ENCODE measurements around the gene RAC2. TPM values are rescaled to one million over a fixed set of nuclear protein-coding genes. Genes with fewer than 3 reads are reported as not detected.

The RAC2 gene
- total RNA-seq, 1 donor from 2014 or later, result 3.0 TPM

DNA sequence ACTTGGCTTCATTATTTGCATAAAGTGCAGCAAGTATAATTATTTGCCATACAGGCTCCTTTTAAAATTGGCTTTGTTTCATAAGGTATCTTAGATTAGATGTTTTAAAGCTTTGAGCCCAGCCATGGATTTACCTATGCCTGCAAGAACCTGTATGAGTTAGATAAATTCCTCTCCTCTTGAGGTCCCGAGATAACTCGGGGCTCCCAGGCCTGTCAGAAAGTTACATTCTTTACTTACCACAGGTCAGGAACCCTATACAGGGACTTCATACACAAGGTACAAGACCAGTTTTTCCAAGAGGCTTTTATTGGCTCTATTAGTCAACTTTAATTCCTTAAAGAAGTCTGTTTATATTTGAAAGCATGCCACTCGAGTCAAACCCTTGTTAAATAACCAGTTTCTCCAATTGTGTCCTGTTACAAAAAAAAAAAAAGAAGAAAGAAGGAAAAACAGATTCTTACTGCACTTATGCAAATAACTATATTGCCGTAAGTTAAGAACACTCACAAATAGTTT is 53.7 kb downstream of the RAC2 start:
- no peak for DNase-seq (ENCODE audit: low read depth in 2 of 2)

DNA sequence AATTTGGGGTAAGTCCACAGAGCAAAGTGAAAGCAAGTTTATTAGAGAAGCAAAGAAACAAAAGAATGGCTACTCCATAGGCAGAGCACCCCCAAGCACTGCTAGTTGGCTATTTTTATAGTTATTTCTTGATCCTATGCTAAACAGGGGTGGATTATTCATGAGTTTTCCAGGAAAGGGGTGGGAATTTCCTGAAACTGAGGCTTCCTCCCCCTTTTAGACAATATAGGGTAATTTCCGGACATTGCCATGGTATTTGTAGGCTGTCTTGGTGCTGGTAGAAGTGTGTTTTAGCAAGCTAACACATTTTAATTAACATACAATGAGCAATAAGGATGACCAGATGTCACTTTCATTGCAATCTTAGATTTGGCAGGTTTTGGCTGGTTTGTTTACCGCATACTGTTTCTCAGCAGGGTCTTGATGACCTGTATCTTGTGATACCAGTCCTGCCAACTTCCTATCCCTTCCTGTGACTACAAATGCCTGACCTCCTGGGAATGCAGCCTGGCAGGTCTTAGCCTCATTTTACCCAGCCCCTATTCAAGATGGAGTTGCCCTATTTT is 55.1 kb downstream of the RAC2 start:
- DNase-seq (ENCODE audit: low read depth in 2 of 2), result peak; percentile 71 to 79

DNA sequence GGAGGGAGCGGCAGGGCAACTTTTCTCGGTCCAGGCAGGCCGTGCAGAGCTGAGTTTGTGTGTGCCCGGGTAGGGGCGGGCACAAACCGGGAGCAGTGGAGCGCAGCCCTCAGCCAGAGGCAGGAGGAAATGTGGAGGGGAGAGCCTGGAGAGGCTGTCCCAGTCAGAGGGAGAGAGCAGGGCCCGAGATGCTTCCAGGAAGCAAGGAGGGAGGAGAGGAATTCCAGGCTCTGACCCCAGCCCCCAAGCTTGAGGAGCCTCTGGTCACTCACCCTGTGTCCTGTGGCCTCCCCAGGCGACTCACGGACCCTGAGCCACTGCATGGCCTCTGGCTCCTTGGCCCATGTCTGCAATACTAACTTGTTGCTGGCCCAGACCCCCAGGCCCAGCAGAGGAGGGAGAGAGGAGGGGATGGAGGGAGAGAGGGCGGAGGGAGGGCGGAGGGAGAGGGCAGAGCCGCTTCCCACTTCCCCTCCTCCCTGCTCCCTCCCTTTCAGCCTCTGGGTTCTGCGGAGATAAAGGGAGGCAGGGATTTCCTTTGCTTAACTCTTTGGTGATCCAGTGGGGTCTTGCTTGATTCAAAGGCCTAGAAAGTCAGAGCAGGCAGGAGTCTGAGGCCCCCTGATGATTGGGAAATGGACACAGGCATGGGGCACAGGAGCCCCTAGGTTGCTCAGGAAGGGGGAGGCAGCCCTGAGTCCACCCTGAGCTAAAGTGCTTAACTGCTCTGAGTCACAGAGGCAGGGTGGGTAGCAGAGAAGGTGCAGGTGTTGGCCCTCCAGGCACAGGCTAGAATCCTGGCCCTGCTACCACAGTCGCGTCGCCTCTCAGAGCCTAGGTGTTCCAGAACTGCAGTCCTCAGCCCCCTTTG is 55.9 kb downstream of the RAC2 start, which contains the start of gene C1QTNF6:
Gene C1QTNF6 (minus strand): TSS at position 357 of the 871 bp plus-strand sequence. CDS start 34 bp downstream, at position 323.
- DNase-seq (ENCODE audit: low read depth in 2 of 2), result peak; percentile 28 to 61

DNA sequence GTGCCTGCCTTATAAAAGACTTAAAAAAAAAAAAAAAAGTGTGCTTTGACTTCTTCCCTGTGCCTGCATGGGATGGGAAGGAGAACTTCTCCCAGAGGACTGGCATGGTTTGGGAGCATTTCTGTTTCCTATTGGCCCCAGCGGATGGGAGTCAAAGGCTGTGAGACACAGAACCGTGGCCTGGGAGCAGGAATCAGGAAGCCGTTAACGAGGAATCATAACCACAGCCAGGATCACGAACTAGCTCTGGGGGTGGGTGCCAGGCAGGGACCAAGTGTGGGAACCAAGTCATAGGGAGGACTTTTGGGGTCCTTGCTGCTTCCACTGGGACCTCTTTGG is 56.5 kb downstream of the RAC2 start:
- peak; percentile 68 to 81 for DNase-seq (ENCODE audit: low read depth in 2 of 2)

DNA sequence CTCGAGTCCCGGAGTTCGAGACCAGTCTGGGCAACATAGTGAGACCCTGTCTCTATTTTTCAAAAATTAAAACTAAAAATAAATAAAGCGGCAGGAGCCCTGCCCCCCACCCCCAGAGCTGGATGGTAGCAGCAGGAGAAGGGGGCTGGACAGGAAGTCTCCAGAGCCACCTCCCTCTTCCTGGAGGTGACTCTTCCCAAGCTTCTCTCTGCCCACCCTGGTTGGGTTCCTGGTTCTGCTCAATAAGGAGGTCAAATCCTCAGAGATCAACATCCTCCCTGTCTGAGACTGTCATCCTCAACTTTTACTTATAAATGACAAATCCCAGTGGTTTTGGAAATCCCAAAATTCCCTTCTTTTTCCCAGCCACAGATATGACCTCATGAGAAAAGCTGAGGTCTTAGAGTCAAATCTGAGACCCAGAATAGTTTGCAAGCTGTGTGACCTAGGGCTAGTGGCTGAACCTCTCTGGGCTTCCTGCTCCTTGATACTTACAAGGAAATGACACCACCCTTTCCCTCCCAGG is 57.0 kb downstream of the RAC2 start:
- DNase-seq (ENCODE audit: low read depth in 2 of 2), result peak in 1 of 2 donors; percentile 44

DNA sequence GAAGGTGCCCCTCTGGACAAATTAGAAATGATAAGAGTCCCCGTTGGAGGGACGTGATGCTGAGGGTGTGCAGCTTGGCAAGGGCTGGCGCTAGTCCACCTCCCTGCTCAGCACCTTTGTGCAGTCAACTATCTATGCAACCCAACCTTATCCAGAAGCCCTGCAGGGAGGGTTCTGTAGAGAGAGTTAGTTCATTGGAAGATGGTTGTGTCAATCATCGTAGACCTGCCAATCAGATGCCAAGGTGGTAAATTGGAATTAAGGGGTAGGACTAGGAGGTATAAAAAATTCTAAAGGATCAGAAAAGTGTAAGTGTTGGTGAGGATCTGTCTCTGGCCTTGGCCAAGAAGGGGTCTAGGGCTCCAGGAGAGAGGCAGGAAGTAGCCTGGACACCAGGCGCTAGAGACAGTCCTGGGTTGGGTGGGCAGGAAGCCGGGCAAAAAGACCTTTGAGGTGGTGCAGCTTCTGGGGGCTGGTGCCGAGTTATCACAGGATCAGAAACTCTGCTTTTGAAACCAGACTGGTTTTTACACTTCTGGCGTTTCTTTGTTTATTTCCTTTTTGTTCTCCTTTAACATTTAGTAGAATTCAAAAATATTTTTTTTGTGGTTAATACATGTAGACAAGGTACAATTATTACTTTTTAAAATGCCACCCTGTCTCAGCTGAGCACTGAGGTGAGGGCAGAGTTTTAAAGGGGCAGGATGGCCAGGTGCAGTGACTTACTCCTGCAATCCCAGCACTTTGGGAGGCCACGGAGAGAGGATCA is 57.7 kb downstream of the RAC2 start:
- peak; percentile 92 to 96 for DNase-seq (ENCODE audit: low read depth in 2 of 2)

DNA sequence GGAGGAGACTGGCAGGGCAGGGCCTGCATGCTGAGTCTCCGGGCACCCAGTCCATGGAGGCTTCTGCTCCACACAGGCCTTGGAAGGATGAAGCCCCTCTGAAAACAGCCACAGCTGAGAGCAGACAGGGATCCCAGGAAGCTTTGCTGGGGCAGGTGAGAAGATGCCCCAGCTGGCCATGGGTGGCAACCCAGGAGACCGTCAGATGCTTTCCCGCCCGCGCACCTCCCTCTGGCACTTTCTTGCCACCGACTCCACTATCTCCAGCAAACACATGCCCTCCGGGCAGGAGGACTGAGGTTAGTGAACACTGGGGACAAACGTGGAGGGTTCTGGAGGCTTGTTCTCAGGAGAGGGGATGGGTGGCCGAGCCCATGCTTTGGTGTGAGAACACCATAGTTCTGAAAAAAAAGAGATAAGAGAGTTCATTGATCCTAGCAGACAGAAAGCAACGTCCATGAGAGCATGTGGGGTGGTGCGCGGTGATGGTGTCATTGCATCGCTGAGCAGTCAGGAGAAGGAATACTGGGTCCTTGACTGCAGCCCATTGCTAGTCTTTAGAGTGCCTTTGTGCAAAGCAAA is 58.3 kb downstream of the RAC2 start:
- no peak for DNase-seq (ENCODE audit: low read depth in 2 of 2)

DNA sequence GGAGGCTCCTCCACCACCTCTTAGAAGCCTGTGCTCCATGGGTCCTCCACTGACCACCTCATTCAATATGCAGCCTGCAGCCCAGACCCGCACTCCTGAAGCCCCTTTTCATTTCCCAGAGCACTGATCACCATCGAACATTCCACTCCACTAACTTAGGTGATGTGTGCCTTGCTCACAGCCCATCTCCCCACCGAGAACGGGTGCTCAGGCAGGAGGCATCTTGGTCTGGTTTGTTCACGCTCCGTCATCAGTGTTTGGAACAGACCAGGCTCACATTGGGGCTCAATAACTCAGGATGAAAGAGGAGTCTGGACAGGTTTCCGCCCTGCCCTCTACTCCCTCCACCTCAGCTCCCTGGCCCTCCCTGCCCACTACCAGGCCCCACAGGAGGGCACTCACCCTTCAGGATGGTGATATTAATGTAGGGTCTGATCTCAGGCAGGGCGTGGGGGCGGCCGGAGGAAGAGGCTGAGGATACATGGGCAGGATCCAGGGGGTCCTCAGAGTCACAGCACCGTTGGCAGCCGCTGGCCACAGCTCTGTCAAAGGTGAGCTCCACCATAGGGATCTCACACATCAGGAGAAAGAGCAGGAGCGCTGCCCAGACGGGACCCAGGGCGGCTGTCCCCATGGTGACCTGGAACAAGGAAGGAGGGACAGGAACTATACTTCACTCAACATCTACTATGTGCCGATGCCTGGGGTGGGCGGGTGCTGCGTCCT is 59.1 kb downstream of the RAC2 start:
- no peak for DNase-seq (ENCODE audit: low read depth in 2 of 2)

DNA sequence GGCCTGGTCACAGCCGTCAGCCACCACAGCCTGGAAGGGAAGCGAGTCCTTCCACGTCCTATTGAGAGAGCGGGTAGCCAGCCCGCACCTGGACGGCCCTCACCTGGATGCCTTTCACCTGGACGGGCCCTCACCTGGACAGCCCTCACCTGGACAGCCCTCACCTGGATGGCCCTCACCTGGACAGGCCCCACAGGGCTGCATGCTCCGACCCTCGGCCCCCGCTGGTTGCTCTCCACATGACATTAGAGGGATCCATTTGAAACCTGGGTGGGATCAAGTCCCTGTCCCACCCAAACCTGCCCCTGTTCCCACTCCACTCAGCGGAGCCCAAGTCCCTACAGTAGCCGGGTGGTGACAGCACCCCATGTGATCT is 59.7 kb downstream of the RAC2 start:
- DNase-seq (ENCODE audit: low read depth in 2 of 2), result no peak

DNA sequence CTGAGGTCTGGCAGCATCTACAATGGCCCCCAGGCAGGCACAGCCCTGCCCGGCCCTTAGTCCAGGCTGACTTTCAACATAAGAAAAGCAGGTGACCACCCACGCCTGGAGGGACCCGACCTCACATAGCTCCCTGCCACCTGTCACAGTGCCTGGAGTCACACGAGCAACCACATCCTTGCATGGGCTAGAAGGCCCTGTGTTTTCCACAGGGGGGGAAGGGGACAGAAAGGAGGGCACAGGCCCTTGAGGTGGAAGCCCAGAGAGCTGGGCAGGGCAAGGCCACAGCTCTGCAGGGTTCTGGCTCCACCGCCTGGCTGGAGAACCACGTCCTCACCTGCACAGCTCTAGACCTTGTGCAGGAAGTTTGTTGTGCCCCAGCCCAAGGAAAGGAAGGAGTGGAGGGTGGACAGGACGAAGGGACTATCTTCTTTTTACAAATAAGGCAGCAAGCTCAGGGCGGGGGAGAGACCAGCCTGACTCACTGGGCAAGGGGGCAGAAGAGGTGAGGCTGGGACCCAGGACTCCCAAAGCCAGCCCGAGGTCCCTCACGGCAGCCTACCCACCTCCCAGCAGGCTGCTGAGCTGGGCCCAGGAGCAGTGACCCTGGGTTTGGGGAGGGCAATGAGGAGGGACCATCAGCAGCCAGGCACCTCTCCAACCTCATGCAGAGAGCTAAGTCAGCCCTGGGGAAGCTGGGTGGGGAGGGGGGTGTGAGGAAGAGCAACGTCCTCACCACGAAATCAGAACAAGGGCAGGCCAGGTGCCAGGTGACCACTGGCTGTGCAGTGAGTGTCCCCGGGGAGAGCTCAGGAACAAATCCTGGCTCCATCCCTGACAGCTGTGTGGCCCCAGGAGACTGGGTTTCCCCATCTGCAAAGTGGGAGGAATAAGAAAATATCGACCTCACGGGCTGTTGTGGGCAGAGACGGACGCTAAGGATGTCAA is 60.4 kb downstream of the RAC2 start:
- no peak for DNase-seq (ENCODE audit: low read depth in 2 of 2)

DNA sequence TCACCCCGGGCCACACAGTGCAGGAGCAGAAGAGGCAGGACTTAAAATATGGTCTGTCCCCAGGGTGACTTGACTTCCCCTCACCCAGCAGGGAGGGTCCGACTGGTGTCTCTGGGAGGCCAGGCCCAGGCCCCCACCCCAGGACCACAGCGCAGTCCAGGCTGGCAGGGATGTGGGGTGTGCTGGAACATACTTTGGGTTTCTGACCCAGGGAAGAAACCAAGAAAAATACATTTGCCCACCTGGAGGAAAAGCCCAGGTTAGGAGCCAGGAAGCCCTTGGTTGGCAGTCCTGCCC is 61.2 kb downstream of the RAC2 start:
- DNase-seq (ENCODE audit: low read depth in 2 of 2), result no peak

DNA sequence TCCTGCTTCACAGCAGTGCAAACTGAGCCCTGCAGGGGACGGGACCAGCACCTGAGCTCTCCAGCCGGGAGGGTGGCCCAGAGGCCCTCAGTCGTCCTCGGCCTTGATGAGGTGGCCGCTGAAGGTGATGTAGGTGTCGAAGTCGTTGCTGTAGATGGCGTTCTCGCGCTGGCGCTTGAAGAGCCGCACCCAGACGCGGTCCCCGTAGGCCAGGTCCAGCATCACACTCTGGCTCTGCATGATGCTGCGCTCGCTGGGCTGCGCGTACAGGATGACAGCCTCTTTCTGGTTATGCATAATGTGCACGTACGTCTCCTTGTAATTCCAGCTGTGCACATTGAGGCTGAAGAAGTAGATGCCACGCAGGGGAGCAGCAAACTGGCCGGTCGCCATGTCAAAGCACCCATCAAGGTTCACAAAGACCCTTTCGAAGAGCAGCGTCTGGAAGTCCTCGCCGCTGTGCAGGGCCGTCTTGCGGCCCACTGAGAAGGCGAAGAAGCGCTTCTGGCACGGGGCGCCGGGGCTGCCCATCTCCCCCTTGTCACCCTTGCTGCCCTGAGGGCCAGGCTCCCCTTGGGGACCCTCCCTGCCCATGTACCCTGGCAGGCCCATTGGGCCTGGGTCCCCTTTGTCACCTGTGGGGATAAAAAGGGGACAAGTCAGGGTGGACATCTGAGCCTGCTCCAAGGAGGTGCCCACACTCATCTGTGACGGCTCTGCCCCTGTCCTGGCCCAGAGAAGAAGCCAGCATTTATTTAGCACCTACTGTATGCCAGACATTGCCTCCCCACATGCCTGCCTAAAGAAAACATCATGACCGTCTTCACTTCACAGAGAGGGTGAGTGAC is 61.7 kb downstream of the RAC2 start:
- no peak for DNase-seq (ENCODE audit: low read depth in 2 of 2)

DNA sequence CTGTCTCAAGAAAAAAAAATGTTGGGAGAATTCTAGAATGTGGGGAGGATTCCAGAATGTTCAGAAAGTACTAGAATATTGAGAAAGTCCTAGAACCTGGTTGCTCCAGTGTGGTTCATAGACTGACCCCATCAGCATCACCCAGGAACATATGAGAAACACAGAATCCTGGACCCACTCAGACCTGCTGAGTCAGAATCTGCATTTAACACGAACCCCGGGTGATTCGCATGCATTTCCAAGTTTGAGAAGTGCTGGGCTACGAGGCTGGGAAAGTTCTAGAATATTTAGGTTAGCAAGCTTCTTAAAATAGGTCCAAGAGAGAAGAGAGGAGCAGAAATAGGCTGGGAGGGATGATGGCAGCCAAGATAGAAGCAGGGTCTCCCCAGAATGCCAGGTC is 62.4 kb downstream of the RAC2 start:
- no peak for DNase-seq (ENCODE audit: low read depth in 2 of 2)

DNA sequence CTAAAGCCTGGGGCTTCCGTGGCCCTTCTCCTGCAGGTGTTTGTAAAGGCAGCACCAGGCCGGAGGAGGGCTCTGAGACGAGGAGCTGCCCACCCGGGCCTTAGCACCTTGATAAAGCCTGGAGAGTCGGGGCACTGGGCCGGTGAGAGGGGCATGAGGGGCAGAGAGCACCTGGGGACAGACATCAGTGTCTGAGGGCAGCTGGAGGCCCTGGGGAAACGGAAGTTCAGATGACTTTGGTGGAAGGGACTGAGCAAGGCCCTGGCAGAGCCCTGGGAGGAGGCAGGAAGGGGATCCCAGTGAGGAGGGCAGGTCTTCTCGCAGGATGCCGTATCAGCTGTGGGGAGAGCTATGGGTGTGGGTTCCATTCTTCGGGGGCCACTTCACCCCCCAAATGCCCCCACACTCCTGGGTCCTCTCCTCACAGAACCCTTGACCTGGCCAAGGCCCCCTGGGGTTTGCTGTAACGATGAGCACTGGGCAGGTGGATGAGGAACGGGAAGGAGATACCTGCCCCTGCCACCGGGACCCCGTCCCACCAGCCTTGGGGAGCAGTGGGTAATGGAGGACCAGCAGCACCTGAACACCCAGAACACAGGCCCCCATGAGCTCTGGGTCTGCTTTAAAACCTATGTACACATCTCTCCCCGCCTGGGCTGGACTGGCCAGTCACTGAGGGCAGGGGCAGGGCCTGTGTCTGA is 63.4 kb downstream of the RAC2 start:
- no peak for DNase-seq (ENCODE audit: low read depth in 2 of 2)

DNA sequence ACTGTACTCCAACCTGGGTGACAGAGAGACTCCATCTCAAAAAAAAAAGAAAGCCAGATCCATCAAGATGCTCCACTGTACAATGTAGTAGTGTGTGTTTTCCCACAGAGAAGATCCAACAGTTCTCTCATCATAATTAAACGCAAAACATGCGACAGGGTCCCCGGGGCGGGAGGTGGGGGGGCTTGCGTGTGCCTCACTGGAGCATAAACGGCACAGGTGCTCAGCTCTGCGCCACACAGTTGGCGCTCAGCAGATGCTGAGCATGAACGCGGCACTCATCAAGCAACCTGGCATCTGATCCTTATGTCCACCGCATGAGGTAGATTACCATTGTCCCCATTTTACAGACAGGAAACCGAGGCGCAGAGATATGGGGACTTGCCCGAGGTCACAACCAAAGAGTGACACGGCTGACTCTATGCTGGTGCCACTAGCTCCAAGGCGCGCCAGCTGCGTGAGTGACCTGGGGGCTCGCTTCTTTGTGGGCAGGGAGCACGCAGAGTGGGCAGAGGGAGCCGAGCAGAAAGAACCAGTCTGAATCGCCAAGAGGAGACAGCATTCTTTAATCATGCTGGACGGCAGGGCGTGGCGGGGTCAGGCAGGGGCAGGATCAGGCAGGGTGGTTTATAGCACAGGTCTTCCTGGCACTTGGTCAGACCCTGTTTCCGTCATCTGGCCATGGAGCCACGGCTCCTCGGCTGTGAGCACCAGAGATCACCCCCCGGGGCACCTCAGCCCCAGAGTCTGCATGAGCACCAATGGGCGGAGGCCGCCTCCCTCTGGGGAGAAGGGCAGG is 64.2 kb downstream of the RAC2 start:
- DNase-seq (ENCODE audit: low read depth in 2 of 2), result no peak

DNA sequence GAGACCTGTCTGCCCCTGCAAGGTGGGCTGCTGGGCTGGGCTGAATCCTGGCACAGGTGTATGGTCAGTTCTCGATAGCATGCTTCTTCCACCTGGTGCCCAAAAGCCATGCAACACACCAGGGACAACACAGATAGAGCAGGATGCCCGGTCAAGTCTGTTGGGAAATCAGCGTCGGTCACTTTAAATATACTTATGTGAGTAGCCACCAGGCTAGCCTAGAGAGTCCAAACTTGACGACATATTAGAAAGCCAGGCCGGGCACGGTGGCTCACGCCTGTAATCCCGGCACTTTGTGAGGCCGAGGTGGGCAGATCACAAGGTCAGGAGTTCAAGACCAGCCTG is 65.0 kb downstream of the RAC2 start:
- no peak for DNase-seq (ENCODE audit: low read depth in 2 of 2)

DNA sequence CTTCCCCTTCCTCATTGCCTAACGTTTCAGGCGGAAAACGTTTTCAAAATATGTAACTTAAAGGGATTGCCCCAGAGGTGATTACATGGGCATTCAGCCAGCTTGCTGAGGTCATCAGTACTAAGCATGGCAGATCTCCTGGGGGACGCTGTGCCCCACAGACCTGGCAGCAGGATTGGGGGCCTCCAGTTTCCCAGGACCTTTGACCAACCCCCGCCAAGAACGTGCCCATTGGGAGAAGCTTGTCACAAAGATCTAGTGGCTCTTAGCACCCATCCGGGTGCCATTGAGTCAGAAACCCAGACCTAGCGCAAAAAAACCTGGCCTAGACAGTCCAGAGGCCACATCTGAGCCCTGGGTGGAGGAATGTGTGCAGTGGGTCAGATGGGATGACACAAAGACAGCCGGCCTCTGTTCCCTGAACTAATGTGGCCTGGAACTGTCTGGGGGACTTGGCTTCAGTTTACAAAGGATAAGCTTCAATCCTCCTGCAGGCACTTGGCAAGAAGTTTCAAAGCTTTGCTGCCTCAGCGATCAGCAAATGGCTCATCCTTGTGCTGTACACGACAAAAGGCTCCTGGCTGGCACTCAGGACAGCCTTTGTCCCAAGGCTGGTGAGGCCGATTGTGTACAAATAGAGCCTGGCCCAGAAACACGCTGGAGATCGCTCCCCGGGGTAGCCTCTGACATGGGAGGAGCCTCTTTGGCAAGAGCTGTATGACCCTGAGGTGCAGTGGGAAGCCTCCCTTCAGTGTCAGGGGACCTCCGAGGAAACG is 65.5 kb downstream of the RAC2 start:
- peak; percentile 32 to 74 for DNase-seq (ENCODE audit: low read depth in 2 of 2)

Measured in lung microvascular endothelial cell (primary cell).